Pulmonary artery endothelial cell (primary cell): Measurements from ENCODE around the gene IL1RAP. TPM values are rescaled to one million over a fixed set of nuclear protein-coding genes. Genes with fewer than 3 reads are reported as not detected.
"Not testable (repeated sequence)": the region's sequence is repeated elsewhere in the genome, so short reads cannot be mapped to it uniquely, and the experiment has no call there.

ENCODE experiments used
- DNase-seq: peaks from one replicate; pipeline ENCODE4 v3.0.0-alpha.2; 2011; ENCODE audit warnings: low read depth, low spot score
- total RNA-seq: library from RNA; depleted of rRNA; stranded (reverse); fragments of >200 nt; gene quantifications from 2 replicates; pipeline ENCODE4 v1.2.3, GENCODE V29; 2014

Gene IL1RAP
- 9.4 and 13.5 TPM in 2 replicates for total RNA-seq

- DNase-seq: peak; percentile 65
Observed at GRCh38 chr3:190513409-190514370, at the start of gene IL1RAP. Gene IL1RAP (plus strand): TSS chr3:190514085. CDS start chr3:190564290, 50,205 bp downstream.

- DNase-seq: no peak
Observed at GRCh38 chr3:190467922-190468321, 46.0 kb upstream of the IL1RAP start.

- not testable (repeated sequence) for DNase-seq
Observed at GRCh38 chr3:190473261-190473660, 40.6 kb upstream of the IL1RAP start.

GRCh38 chr3:190481779-190482178, 32.1 kb upstream of the IL1RAP start:
- no peak for DNase-seq

GRCh38 chr3:190485830-190486532, 27.9 kb upstream of the IL1RAP start:
- peak; percentile 60 for DNase-seq

- no peak for DNase-seq
Observed at GRCh38 chr3:190486533-190486864, 27.4 kb upstream of the IL1RAP start.

GRCh38 chr3:190486908-190487607, 26.8 kb upstream of the IL1RAP start:
- DNase-seq: no peak

GRCh38 chr3:190491533-190492054, 22.3 kb upstream of the IL1RAP start:
- no peak for DNase-seq

- no peak for DNase-seq
Observed at GRCh38 chr3:190492129-190492528, 21.8 kb upstream of the IL1RAP start.

GRCh38 chr3:190492966-190493365, 20.9 kb upstream of the IL1RAP start:
- DNase-seq: no peak

GRCh38 chr3:190494907-190495306, 19.0 kb upstream of the IL1RAP start:
- DNase-seq: no peak

GRCh38 chr3:190495354-190495753, 18.5 kb upstream of the IL1RAP start:
- no peak for DNase-seq

GRCh38 chr3:190495796-190496195, 18.1 kb upstream of the IL1RAP start:
- DNase-seq: no peak

- DNase-seq: no peak
Observed at GRCh38 chr3:190496859-190497258, 17.0 kb upstream of the IL1RAP start.

- no peak for DNase-seq
Observed at GRCh38 chr3:190497811-190498210, 16.1 kb upstream of the IL1RAP start.

GRCh38 chr3:190498293-190498692, 15.6 kb upstream of the IL1RAP start:
- no peak for DNase-seq

GRCh38 chr3:190499122-190499521, 14.8 kb upstream of the IL1RAP start:
- DNase-seq: no peak

GRCh38 chr3:190502946-190503345, 10.9 kb upstream of the IL1RAP start:
- no peak for DNase-seq

GRCh38 chr3:190504354-190505125, 9.3 kb upstream of the IL1RAP start:
- no peak for DNase-seq

GRCh38 chr3:190505381-190506003, 8.4 kb upstream of the IL1RAP start:
- DNase-seq: no peak
